Activated T-helper 17 cell treated with anti-CD3 and anti-CD28 coated beads, Interleukin-2, amount 50 U/mL, for 72 hours (primary cell): ENCODE data around the gene ALG2. TPM values are rescaled to one million over a fixed set of nuclear protein-coding genes. Genes with fewer than 3 reads are reported as not detected.
"Not testable (repeated sequence)": the region's sequence is repeated elsewhere in the genome, so short reads cannot be mapped to it uniquely, and the experiment has no call there.

Experiments
- ATAC-seq: fragments of 150-1000 bp; cut with Tn5 transposase; replicated peaks from 2 replicates; pipeline ENCODE4 v1.10.0; 2021; ENCODE audit warnings: mild to moderate bottlenecking, moderate library complexity
- H3K27ac Mint-ChIP-seq: one replicate; pipeline ENCODE4 v1.8.0; 2022; ENCODE audit warnings: mixed read lengths
- H3K27me3 Mint-ChIP-seq: one replicate; pipeline ENCODE4 v1.8.0; 2022; ENCODE audit warnings: mixed read lengths
- H3K36me3 Mint-ChIP-seq: one replicate; pipeline ENCODE4 v1.8.0; 2022; ENCODE audit warnings: low read depth, mild to moderate bottlenecking, mixed read lengths
- H3K4me1 Mint-ChIP-seq: one replicate; pipeline ENCODE4 v1.8.0; 2022; ENCODE audit warnings: mixed read lengths
- H3K4me3 Mint-ChIP-seq: one replicate; pipeline ENCODE4 v1.8.0; 2022; ENCODE audit warnings: mild to moderate bottlenecking, mixed read lengths
- H3K9me3 Mint-ChIP-seq: one replicate; pipeline ENCODE4 v1.8.0; 2022; ENCODE audit warnings: mixed read lengths
- total RNA-seq, 2 donors: library from RNA; stranded (reverse); gene quantifications; one replicate each; pipeline ENCODE4 v1.2.3, GENCODE V29; 2022

Gene ALG2
- total RNA-seq, 2 donors from 2014 or later = 26.5 to 28.3 TPM

DNA sequence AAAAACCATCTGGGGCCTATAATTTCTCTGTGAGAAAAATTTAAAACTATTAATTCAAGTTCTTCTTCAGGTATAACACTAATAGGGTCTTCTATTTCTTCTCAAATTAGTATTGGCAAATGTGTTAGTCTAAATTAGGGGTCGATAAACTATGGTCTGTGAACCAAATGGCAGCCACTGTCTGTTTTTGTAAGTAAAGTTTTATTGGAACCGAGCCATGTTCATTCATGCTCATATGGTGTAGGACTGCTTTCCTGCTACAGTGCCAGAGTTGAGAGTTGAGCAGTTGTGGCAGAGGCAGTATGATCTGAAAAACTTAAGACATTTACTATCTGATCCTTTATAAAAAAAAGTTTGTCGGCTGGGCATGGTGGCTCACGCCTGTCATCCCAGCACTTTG, 29.4 kb upstream of the ALG2 start:
- Mint-ChIP-seq H3K4me1 (peaks cover 29% of the 10 kb centered on the region), H3K36me3 (peaks cover 6% of the 10 kb centered on the region), H3K27ac (no peak overlapping the region), H3K9me3 (no peaks in the 10 kb centered on the region), H3K27me3 (peaks cover 6% of the 10 kb centered on the region), H3K4me3 (no peak overlapping the region)
- no peak for ATAC-seq

- Mint-ChIP-seq H3K27ac (peak overlapping the region; percentile 63), H3K27me3 (no peaks in the 10 kb centered on the region), H3K4me3 (peak overlapping the region; percentile 37), H3K36me3 (peaks cover 6% of the 10 kb centered on the region), H3K4me1 (peaks cover 20% of the 10 kb centered on the region), H3K9me3 (no peaks in the 10 kb centered on the region)
- ATAC-seq = peak; percentile 59
Measured at GRCh38 chr9:99249619-99250018, 27.9 kb upstream of the ALG2 start.

DNA sequence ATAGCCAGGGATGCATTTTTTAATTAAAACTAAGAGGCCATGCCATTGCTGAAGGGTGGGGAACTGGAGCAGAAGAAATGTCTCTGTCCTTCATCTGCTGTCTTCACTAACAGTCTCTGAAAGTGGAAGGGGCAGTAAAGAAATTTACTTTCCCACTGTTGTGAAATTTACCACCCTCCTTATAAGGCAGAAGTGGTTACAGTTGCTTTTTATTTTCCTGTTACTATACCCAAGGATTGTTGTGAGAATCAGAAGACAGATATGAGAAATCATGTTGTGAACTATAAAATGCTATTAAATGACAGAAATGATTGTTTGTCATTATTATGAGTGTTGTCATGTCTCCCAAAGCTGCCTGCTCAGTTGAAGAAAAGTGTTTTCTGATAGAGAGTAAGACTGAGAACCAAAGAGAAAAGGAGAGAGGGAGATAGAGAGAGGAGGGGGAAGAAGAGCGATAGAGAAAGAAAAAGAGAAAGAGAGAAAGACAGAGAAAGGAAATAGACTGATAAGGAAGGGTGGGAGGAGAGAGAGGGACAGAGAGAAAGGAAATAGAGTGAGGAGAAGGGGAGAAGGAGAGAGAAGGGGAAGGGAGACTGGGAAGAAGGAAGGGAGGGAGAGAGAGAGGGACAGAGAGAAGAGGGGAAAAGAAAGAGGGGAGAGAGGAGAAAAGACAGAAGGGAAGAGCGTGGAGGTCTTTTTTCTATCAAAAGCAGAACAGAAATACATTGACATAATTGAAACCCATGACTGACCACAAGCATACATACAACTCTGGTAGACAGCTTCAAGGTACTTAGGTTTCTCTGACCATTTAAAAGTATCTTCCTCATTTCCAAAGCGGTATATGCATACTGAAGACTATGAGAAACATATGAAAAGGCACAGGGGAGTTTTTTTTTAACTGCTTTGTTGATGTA, 22.9 kb upstream of the ALG2 start:
- H3K9me3 Mint-ChIP-seq = no peaks in the 10 kb centered on the region

DNA sequence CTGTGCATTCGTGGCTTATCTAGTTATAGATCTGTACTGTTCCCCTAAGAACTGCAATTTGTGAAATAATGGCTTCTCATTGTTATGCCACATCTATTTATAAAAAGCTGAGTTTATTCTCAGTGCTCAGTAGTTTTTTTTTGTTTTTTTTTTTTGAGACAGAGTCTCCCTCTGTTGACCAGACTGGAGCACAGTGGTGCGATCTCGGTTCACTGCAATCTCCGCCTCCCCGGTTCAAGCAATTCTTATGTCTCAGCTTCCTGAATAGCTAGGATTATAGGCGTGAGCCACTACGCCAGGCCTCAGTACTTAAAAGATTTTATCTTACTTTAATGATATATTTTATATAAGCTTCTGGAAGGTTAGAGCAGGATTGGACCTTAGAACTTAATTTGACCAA, 19.4 kb upstream of the ALG2 start:
- no peak for ATAC-seq
- Mint-ChIP-seq H3K27ac (no peak overlapping the region), H3K9me3 (no peaks in the 10 kb centered on the region), H3K36me3 (peaks cover 29% of the 10 kb centered on the region), H3K4me3 (no peak overlapping the region), H3K4me1 (peaks cover 2% of the 10 kb centered on the region), H3K27me3 (no peaks in the 10 kb centered on the region)

More for the DNA sequence above, 22.9 kb upstream of the ALG2 start:
- H3K4me1 Mint-ChIP-seq = peaks cover 1% of the 10 kb centered on the region
- peak overlapping the region; percentile 46 for H3K27ac Mint-ChIP-seq
- H3K4me3 Mint-ChIP-seq = no peak overlapping the region
- peak; percentile 29 for ATAC-seq
- peaks cover 11% of the 10 kb centered on the region for H3K36me3 Mint-ChIP-seq
- no peaks in the 10 kb centered on the region for H3K27me3 Mint-ChIP-seq

- Mint-ChIP-seq H3K27me3 (no peaks in the 10 kb centered on the region), H3K4me3 (no peak overlapping the region), H3K4me1 (peaks cover 15% of the 10 kb centered on the region), H3K27ac (peak overlapping the region; percentile 28), H3K9me3 (no peaks in the 10 kb centered on the region), H3K36me3 (peaks cover 29% of the 10 kb centered on the region)
- ATAC-seq = no peak
Measured at GRCh38 chr9:99239341-99240060, 17.8 kb upstream of the ALG2 start.

GRCh38 chr9:99238331-99238730, 16.6 kb upstream of the ALG2 start:
- H3K4me3 Mint-ChIP-seq = no peak overlapping the region
- H3K27me3 Mint-ChIP-seq = no peaks in the 10 kb centered on the region
- peaks cover 35% of the 10 kb centered on the region for H3K36me3 Mint-ChIP-seq
- H3K27ac Mint-ChIP-seq = no peak overlapping the region
- no peaks in the 10 kb centered on the region for H3K9me3 Mint-ChIP-seq
- H3K4me1 Mint-ChIP-seq = peaks cover 15% of the 10 kb centered on the region
- peak; percentile 53 for ATAC-seq

DNA sequence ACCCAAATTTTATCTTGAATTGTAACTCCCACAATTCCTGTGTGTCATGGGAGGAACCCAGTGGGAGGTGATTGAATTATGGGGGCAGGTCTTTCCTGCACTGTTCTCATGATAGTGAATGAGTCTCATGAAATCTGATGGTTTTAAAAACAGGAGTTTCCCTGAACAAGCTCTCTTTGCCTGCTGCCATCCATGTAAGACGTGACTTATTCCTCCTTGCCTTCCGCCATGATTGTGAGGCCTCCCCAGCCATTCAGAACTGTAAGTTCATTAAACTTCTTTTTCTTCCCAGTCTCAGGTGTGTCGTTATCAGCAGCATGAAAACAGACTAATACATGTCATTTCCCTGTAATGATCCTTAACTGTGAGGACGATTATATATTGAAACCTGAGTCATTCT, 16.1 kb upstream of the ALG2 start:
- H3K36me3 Mint-ChIP-seq = peaks cover 40% of the 10 kb centered on the region
- not testable (repeated sequence) for H3K9me3 Mint-ChIP-seq, ATAC-seq

DNA sequence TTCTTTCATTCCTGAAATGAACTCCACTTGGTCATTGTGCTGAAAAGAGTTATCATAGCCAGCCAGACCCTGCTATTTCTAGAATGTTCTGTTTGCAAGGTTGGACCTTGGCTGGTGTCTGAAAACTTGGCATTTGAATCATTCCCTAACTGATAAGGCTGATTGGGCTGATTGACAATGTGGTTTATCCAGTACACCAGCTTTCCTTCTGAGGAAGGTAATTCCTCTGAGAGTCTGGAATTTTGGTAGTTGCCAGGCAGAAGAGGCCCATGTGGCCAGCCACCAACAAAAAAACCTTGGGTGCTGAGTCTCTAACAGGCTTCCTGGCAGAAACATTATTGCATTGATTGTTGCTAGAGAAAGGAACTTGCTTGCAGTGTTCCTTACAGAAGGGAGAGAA, 15.6 kb upstream of the ALG2 start:
- ATAC-seq = no peak
- Mint-ChIP-seq H3K27ac (peak overlapping the region; percentile 30), H3K4me3 (no peak overlapping the region), H3K27me3 (no peaks in the 10 kb centered on the region), H3K36me3 (peaks cover 44% of the 10 kb centered on the region), H3K4me1 (peaks cover 15% of the 10 kb centered on the region), H3K9me3 (no peaks in the 10 kb centered on the region)

More for the DNA sequence above, 16.1 kb upstream of the ALG2 start:
- H3K27me3 Mint-ChIP-seq, H3K27ac Mint-ChIP-seq, H3K4me3 Mint-ChIP-seq: not testable (repeated sequence)
- H3K4me1 Mint-ChIP-seq = peaks cover 15% of the 10 kb centered on the region

DNA sequence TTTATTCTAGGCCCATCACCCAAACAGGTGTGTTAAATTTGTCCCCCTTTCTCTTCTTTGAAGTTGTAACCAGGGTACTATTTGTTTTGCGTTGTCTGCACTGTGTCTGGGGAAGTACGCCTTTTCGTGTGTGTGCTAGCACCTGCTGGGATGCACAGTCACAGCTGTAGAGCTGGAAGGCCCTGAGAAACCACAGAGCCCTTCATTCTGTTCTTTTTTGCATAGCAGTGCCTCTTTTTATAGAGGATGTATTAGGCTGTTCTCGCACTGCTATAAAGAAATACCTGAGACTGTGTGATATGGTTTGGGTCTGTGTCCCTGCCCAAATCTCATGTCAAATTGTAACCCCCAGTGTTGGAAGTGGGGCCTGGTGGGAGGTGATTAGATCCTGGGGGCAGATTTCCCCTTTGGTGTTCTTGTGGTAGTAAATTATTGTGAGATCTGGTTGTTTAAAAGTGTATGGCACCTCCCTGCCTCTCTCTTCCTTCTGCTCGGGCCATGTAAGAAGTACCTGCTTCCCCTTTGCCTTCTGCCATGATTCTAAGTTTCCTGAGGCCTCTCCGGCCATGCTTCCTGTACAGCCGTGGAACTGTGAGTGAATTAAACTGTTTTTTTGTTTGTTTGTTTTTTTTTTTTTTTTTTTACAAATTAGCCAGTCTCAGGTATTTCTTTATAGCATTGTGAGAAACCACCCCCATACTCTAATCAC, 14.3 kb upstream of the ALG2 start:
- ATAC-seq = peak; percentile 92

DNA sequence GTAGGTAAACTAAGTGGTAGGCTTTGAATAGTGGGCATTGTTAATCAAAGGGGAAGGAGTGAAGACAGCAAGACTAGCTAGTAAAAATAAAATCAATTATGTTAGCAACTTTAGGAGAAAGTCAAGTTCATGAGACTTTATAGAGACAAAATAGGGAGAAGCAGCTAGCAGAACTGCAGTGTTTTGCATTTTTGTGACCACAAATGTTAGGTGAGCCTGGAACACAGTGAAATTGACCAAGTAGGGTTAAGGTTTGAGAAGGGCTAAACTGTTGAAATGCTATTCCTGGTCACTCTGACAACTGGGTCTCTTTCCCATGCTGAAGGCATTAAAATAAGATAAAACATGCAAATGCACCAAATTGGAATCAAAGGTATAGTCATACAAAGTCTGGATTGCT, 13.3 kb upstream of the ALG2 start:
- Mint-ChIP-seq H3K4me3 (no peak overlapping the region), H3K9me3 (no peaks in the 10 kb centered on the region), H3K36me3 (peaks cover 61% of the 10 kb centered on the region), H3K27me3 (no peaks in the 10 kb centered on the region), H3K27ac (no peak overlapping the region), H3K4me1 (peaks cover 15% of the 10 kb centered on the region)
- no peak for ATAC-seq

More for the DNA sequence above, 14.3 kb upstream of the ALG2 start:
- Mint-ChIP-seq H3K4me1 (peaks cover 15% of the 10 kb centered on the region), H3K27me3 (no peaks in the 10 kb centered on the region), H3K4me3 (peak overlapping the region; percentile 27), H3K36me3 (peaks cover 57% of the 10 kb centered on the region), H3K27ac (peak overlapping the region; percentile 75), H3K9me3 (no peaks in the 10 kb centered on the region)

- H3K9me3 Mint-ChIP-seq = no peaks in the 10 kb centered on the region
- H3K27me3 Mint-ChIP-seq = no peaks in the 10 kb centered on the region
- no peak overlapping the region for H3K4me3 Mint-ChIP-seq
- no peak overlapping the region for H3K27ac Mint-ChIP-seq
- ATAC-seq = no peak
- peaks cover 15% of the 10 kb centered on the region for H3K4me1 Mint-ChIP-seq
- H3K36me3 Mint-ChIP-seq = peaks cover 60% of the 10 kb centered on the region
Measured at GRCh38 chr9:99234618-99235017, 12.9 kb upstream of the ALG2 start.

- Mint-ChIP-seq H3K27me3 (no peaks in the 10 kb centered on the region), H3K4me3 (no peak overlapping the region), H3K27ac (no peak overlapping the region), H3K36me3 (peaks cover 69% of the 10 kb centered on the region), H3K9me3 (no peaks in the 10 kb centered on the region), H3K4me1 (peaks cover 15% of the 10 kb centered on the region)
- peak; percentile 59 for ATAC-seq
Measured at GRCh38 chr9:99231711-99232110, 10.0 kb upstream of the ALG2 start.

- Mint-ChIP-seq H3K27ac (no peak overlapping the region), H3K4me3 (no peak overlapping the region), H3K27me3 (no peaks in the 10 kb centered on the region), H3K36me3 (peaks cover 84% of the 10 kb centered on the region), H3K4me1 (peaks cover 13% of the 10 kb centered on the region), H3K9me3 (no peaks in the 10 kb centered on the region)
- no peak for ATAC-seq
Measured at GRCh38 chr9:99230206-99230605, 8.5 kb upstream of the ALG2 start.

- no peak overlapping the region for H3K4me3 Mint-ChIP-seq
- H3K4me1 Mint-ChIP-seq = peaks cover 28% of the 10 kb centered on the region
- peaks cover 92% of the 10 kb centered on the region for H3K36me3 Mint-ChIP-seq
- peak overlapping the region; percentile 98 for H3K27ac Mint-ChIP-seq
- H3K9me3 Mint-ChIP-seq = no peaks in the 10 kb centered on the region
- ATAC-seq = no peak
- no peaks in the 10 kb centered on the region for H3K27me3 Mint-ChIP-seq
Measured at GRCh38 chr9:99226054-99226453, 4.3 kb upstream of the ALG2 start.
